NCI-H82 treated with DMSO at 0.1 percent for 48 hours (cell line): ENCODE measurements around the gene UBE2QL1.

Source experiments
- DNase-seq: peaks from one replicate; lab custom pipeline; 2025; ENCODE audit not compliant: unreplicated experiment; lab: John Stamatoyannopoulos, UW

UBE2QL1 gene

GRCh38 chr5:6427694-6428093 is 21.0 kb upstream of the UBE2QL1 start:
- no peak for DNase-seq

DNA sequence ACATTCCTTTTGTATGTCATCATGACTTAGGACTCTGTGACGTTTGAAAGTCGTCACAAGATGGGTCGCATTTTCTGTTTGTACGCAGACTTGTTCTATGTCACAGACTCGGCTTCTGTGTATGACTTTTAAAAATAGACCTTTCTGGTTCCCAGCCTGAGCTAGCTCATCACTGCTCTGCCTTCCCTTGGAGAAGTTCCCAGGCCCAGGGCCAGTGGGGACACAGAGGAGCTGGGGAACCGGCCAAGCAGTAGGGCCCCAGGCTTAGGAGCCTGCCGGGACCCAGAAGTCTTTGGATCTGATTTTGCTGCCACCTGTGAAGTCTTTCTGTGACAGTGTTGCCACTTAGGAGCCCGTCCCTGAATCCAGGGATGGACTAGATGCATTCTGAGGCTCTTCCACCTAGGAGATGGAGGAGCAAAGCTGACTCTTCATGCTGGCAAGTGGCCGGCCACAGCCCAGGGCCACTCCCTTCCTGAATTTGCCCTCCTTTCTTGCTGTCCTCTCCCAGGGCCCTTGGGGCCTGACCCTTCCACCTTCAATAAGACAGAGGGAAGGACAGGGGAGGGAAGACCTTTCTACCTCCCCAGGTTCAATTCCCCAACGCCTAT is 18.1 kb upstream of the UBE2QL1 start:
- DNase-seq: no peak

GRCh38 chr5:6431214-6432195 is 17.2 kb upstream of the UBE2QL1 start:
- DNase-seq: no peak

DNA sequence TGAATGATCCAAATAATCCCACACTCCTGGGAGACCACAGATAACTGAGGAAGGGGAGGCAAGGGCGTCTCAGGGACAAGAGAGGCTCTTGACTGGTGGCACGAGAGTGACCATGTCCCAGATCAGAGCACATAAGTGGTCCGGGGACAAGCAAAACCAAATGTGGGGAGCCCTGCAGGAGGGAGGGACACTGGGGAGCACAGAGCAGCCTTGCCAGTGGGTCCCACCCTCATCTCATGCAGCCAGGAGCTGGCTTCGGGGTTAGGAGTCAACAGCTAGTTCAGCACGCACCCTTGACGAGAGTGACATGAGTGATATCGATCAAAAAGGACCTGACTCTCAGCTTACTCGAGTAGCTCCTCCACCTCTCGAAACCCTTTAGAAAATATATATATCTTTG is 16.5 kb upstream of the UBE2QL1 start:
- no peak for DNase-seq

DNA sequence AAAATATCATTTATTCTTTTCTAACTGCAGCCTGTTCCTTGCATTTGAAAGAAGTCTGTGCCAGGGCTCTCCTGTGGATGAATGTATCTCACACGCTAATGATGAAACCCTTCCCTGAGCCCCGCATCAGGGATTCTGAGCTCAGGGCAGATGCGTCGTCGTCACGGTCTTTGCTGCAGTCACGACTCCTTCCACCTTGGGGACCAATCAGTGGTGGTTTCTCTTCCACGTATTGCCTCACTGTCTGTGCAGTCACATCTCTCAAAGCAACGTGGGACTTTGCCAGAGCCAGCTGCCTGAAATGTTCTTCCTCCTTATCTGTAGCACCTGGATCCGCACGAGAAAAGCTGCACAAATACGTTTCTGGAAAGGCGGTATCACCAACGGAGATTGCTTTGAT is 13.9 kb upstream of the UBE2QL1 start:
- DNase-seq: no peak

DNA sequence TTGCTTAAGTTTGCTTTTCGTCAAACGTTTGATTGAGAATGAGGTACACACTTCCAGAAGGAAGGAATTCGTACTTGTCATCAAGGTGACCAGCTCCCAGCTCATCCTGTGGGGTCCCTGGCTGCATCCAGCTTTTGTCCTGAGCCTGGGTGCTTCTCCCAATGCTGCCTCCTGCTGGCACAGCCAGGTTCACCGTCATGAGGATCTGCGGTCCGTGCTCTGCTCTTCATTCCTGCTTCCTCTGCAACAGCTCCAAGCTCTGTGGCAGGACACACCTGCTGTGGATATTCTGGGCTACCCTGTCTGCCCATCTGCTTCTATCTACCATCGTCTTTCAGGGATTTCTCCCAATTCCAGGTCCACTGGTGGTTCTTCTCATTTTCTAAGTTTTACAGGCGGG is 13.3 kb upstream of the UBE2QL1 start:
- no peak for DNase-seq

DNA sequence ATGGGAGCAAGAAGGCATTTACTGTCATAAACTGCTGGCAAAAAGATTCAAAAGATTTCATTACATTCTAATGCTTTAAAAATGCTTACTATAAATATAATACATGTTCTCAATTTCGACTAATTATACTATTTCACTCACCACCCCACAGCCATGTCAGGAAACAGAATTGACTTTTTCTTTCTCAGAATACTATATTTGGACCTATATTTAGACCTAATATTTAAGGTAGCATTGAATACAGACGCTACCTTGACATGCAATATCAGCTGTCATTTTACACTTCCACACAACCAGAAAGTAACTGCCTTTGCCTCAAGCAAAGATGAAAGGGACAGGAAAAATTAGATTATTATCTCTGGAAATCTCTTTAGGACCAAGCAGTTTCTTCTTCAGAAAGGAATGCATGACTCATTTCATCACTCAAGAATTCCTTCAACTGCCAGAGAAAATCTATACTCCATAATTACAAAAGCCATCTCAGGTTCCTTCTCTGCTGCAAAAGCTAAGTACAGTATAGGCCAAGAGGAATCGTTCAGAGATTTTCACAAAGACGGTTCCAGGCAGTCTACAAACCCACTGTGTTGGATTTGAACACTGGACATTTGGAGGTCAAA is 11.8 kb upstream of the UBE2QL1 start:
- no peak for DNase-seq

DNA sequence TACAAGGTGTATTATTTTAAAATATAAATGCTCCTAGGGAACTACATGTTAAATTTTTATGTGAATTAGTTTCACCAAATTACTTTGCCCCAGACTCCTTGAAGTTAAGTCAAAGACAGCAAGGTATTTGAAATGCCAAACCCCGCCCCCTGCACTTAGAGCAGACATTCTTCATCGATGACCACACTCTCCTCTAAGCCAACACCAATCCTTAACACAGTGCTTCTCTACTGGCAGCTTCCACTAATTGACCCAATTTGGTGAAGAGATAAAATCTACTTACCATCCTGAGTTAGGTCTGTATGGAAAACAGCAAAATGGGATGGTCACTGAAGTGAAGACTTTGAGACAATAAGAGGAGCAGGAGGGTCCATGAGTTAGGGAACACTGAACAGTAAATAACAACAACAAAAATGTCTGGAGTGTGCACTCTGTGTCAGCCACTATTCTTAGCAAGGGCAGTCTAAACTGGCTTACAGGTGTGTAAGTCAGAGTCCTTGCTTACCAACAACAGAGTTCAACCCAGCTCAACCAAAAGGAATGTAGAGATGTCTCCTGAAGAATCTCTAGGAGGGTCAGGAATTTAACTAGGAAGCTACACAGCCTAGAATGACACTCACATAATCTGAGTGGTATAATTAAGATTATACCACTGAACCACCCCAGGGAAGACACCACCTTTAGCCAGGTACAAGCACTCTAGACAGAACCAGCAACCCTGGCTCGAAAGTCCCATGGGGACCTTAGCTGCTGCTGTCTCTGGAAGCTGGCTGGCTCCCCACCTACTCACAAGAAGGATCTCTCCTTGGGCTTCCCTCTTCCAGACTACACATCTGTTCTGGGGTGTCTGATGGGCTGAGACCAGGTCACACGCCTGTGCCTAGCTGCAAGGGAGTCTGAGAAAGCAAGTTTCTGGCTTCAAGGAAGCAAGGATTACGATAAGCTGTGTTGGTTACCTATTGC is 8.8 kb upstream of the UBE2QL1 start:
- DNase-seq: no peak

- DNase-seq: no peak
Observed at GRCh38 chr5:6442333-6442732, 6.3 kb upstream of the UBE2QL1 start.

GRCh38 chr5:6443326-6443725 is 5.3 kb upstream of the UBE2QL1 start:
- no peak for DNase-seq

DNA sequence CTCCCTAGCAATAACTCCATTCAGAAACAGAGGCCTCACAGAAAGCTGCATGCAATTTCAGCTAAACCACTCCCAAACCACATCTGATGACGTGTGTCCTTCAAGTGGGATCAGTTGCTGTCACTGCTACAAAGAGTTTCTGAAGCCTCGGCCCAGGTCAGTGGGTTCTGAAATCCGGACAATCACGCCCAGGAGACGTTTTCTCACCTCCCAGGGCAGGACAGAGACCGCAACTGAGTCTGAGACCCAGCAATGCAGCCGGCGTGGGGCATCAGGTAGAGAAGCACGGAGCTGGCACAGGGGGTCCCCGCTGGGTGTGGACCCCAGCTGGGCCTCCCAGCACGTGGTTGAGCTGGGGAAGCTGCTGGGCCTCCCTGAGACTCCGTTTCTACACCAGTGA is 2.6 kb upstream of the UBE2QL1 start:
- no peak for DNase-seq

DNA sequence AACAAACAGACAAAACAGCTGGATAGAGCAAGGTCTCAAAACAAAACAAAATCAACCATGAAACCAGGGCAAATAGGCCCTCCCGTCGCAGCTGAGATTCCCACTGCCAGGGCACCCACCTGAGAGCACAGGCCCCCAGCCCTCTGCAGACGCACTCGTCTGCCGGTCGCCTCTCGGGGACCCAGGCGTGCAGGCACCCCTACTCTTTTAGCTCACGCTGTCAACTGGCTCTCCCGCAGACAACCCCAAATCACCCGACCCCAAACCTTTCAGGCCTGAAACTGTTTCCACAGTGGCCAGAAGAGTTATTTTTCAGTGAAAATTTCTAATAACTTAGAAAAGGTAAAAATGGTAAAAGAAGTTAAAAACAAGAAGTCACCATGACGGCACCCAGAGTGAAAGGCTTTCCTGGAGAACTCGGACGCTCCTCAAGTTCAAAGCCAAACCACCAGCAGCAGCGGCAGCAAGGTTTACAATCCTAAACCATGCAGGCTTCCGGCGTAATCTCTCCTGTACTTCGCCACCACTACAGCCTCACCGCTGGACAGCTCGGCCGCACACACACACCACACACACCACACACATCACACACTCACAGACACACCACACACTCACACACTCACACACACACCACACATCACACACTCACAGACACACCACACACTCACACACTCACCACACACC is 1.9 kb upstream of the UBE2QL1 start:
- no peak for DNase-seq

- DNase-seq: no peak
Observed at GRCh38 chr5:6447384-6448140, 1.1 kb upstream of the UBE2QL1 start.

DNA sequence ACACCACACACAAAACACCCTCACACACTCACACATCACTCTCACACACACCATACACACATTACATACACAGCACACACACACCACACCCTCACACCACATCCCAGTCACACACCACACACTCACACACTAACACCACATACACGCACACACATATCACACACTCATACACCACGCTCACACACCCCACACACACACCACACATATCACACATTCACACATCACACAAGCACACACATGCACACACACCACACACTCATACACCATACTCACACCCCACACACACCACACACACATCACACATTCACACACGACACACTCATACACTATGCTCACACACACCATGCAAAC is 543 bp upstream of the UBE2QL1 start:
- no peak for DNase-seq

GRCh38 chr5:6449465-6450158 is 953 bp downstream of the UBE2QL1 start:
- no peak for DNase-seq

DNA sequence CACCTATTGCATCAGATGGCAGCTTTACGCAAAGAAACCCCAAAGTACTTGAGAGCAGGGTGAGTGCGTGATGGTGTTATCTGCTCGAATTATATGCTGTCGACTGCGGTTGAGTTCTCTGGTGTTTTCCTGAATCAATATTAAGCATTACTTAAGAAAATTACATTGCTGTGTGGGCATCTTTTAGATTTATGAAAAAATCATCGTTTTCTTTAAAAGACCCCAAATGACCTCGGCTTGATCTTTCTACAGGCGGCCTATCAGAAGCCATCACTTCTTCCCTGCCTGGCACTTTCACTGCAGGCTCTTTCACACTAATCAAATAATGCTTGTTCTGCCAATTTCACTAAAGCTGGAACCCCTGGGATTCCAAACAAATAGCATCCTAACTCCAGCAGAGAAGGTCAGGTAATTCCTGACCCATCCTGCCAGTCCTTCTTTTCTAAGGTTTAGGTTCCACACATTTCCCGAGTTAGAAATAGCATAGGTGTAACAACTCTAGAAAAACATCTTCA is 1.7 kb downstream of the UBE2QL1 start:
- DNase-seq: no peak

DNA sequence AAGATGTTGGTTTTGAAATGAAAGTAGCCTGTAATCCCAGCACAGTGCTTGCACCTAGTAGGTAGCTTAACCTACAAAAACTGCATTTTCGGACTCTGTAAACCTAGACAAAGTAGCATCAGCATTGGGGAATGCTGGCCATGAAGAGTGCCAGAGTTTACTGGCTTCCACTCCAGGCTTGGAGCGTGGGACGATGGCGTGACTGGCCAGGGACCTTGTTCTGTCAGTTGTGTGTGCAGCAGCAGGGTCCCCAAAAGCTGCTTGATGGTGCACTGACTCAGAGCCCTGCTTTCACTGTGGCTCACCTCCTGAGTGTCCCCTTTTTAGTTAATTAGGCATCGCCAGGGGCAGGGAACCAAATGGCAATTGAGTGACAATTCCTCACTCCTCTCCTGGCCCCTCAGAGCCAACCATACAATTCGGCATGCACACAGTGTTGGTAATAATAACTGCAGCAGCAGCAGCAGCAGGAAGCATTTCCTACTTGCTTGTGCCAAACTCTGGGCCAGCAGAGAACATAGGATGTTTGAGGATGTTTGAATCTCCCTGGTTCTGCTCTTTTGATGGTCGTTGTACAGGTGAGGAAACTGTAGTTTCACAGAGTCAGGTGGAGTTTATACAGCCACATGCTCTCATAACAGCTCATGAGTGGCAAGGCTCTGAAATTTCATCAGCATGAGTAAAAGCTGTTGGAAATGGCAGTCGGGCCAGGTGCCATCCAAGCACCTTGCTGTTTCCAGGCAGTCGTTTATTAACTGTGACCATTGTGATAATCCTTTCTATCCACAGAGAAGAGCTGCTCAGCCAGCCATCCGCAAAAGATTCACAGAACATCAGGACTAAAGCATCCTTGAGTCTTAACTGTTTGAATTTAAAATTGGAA is 4.2 kb downstream of the UBE2QL1 start:
- no peak for DNase-seq
